ENCODE results near the gene MYPOP. TPM values are rescaled to one million over a fixed set of nuclear protein-coding genes. Genes with fewer than 3 reads are reported as not detected.

MYPOP gene
- total RNA-seq, 6 experiments from 2014 or later = 10.2 to 11.2 (median 10.5) TPM

DNA sequence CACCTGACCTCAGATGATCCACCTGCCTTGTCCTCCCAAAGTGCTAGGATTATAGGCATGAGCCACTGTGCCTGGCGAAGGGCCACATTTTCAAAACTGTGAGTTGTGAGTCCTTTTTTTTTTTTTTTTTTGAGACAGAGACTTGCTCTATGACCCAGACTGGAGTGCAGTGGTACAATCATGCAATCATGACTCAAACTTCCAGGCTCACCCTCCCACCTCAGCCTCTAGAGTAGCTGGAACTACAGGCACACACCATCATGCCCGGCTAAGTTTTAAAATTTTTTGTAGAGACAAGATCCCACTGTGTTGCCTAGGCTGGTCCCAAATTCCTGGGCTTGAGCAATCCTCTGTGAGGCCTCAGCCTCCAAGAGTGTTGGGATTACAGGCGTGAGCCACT lies 3.8 kb upstream of the MYPOP start:
- Mint-ChIP-seq H3K4me1 (ENCODE audit: low read depth) (peaks cover 14% of the 10 kb centered on the region), H3K27ac (no peak overlapping the region), H3K27me3 (ENCODE audit: insufficient read depth) (peaks cover 10% of the 10 kb centered on the region), H3K4me3 (no peak overlapping the region), H3K36me3 (ENCODE audit: low read depth) (no peaks in the 10 kb centered on the region), H3K9me3 (no peaks in the 10 kb centered on the region)
- TF ChIP-seq, protein P1, sequence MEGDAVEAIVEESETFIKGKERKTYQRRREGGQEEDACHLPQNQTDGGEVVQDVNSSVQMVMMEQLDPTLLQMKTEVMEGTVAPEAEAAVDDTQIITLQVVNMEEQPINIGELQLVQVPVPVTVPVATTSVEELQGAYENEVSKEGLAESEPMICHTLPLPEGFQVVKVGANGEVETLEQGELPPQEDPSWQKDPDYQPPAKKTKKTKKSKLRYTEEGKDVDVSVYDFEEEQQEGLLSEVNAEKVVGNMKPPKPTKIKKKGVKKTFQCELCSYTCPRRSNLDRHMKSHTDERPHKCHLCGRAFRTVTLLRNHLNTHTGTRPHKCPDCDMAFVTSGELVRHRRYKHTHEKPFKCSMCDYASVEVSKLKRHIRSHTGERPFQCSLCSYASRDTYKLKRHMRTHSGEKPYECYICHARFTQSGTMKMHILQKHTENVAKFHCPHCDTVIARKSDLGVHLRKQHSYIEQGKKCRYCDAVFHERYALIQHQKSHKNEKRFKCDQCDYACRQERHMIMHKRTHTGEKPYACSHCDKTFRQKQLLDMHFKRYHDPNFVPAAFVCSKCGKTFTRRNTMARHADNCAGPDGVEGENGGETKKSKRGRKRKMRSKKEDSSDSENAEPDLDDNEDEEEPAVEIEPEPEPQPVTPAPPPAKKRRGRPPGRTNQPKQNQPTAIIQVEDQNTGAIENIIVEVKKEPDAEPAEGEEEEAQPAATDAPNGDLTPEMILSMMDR (IDR thresholded peaks at IDR 0.05) = no peak
- DNase-seq = peak; percentile 41

DNA sequence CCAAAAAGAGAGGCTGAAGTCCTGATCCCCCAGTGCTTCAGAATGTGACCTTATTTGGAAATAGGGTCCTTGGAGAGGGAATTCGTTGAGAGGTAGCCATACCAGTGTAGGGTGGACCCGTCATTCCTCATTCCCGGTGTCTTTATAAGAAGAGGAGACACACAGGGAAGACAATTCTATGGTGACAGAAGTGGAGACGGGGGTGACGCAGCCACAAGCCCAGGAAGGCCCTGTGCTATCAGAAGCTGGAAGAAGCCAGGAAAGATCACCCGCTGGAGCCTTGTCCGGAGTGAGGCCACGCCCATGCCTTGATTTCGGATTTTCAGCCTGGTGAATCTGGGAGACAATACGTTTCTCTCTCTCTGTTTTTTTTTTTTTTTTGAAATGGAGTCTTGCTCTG lies 2.6 kb upstream of the MYPOP start:
- H3K9me3 Mint-ChIP-seq = no peaks in the 10 kb centered on the region
- H3K27ac Mint-ChIP-seq = no peak overlapping the region
- H3K36me3 Mint-ChIP-seq (ENCODE audit: low read depth) = peaks cover 8% of the 10 kb centered on the region
- H3K27me3 Mint-ChIP-seq (ENCODE audit: insufficient read depth) = peaks cover 1% of the 10 kb centered on the region
- DNase-seq = no peak
- H3K4me1 Mint-ChIP-seq (ENCODE audit: low read depth) = peaks cover 23% of the 10 kb centered on the region
- H3K4me3 Mint-ChIP-seq = no peak overlapping the region
- TF ChIP-seq, protein P1 (IDR thresholded peaks at IDR 0.05) = no peak

DNA sequence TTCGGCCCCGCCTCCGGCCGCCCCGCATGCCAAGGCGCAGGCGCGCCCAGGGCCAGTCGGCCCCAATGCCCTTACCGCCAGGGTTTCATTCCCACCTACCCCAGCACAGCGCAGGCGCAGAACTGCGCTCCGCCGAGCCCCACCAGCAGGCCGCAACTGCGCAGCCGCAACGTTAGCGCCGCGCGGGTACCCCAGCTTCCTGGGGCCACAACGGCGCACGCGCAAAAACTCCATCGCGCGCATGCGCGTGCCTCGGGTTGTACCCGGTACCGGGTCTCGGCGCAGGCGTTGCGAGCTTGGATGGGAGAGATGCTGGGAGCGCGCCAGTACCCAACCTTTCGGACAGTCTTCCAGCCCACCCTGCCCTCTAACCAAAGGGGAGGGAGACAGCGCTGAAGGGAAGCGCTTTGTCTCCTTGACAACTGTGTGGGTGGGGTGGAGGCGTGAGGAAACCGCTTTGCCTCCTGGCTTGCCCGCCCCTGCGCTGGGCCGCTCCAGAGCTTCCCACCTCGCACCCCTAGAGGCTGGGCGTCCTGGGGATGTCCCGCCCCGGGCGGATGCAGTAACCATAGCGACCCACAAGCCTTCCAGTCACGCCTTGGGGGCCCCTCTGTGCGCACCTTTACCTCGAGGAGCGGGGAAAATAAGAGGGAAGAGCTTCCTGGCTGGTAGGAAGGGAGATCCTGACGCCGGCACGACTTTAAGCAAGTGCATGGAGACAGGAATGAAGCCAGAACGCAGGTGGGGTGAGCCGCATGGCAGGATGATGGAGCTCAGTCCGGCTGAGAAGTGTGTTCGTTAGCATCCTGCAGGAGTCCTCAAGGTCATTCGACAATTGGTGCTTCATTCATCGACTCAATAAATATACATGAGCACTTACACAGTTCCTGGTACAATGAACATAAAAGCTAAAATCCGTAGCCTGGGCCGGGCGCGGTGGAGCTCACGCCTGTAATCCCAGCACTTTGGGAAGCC lies 525 bp upstream of the MYPOP start:
- peak overlapping the region; percentile 65 for H3K27ac Mint-ChIP-seq
- H3K27me3 Mint-ChIP-seq (ENCODE audit: insufficient read depth) = peaks cover 1% of the 10 kb centered on the region
- H3K36me3 Mint-ChIP-seq (ENCODE audit: low read depth) = peaks cover 12% of the 10 kb centered on the region
- TF ChIP-seq, protein P1 (IDR thresholded peaks at IDR 0.05) = no peak
- peaks cover 17% of the 10 kb centered on the region for H3K4me1 Mint-ChIP-seq (ENCODE audit: low read depth)
- H3K4me3 Mint-ChIP-seq = peak overlapping the region; percentile 98
- H3K9me3 Mint-ChIP-seq = no peaks in the 10 kb centered on the region
- peak; percentile 95 for DNase-seq

DNA sequence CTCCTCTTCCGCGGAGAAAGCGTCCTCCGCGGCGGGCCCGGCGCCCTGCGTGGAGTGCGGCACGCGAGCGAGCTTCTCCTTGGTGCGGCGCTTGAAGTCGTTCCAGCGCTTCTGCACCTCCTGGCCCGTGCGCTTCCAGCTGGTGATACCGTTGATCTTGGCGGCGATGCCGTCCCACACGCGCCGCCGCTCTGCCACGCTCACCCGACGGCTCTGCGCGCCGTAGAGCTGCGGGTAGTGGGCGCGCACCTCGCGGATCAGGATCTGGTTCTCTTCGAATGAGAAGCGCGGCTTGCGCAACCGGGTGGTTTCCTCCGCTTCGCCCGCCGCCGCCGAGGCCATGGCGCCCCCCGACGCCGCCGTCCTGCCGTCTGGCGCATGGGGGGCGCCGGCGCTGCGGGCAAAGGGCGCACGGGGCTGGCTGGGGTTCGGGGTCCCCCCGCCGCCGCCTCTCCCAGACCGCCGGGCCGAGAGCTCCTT lies 941 bp downstream of the MYPOP start:
- Mint-ChIP-seq H3K4me3 (peak overlapping the region; percentile 98), H3K27ac (no peak overlapping the region), H3K9me3 (no peaks in the 10 kb centered on the region), H3K4me1 (ENCODE audit: low read depth) (peaks cover 15% of the 10 kb centered on the region), H3K27me3 (ENCODE audit: insufficient read depth) (peaks cover 1% of the 10 kb centered on the region; the same call in 1 of the 2 replicates), H3K36me3 (ENCODE audit: low read depth) (peaks cover 12% of the 10 kb centered on the region)
- DNase-seq = no peak
- TF ChIP-seq, protein P1 (IDR thresholded peaks at IDR 0.05) = no peak

DNA sequence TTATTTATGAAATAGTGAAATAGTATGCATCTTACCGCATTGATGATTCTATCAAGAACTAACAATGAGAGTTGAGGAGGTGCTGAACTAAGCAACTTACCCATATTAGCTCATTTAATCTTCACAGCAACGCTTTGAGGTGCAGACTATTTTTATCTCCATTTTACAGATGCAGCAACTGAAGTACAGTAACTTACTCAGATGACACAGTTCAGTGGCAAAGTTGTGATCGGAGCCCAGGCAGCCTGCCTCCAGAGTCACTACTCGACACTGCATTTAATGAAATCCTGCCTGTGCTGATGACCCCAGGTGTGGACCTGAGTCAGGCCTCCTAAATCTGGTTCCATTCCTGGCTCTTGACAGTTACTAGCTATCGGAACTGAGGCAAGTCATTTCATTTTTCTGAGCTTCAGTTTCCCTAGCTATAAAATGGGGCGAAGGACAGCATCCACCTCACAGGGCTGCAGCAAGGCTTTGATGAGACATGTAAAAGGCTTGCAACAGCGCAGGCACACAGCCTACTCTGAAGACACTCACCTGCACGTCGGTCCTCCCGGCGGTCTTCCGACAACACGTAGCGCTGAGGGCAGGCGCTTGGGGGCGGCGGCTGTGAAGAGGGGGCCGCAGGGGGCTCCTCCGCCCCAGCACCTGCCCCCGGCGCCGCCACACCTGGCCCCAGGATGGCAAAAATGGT lies 1.5 kb downstream of the MYPOP start:
- Mint-ChIP-seq H3K4me3 (peak overlapping the region; percentile 59), H3K27me3 (ENCODE audit: insufficient read depth) (peaks cover 1% of the 10 kb centered on the region; the same call in 1 of the 2 replicates), H3K27ac (no peak overlapping the region), H3K9me3 (no peaks in the 10 kb centered on the region), H3K36me3 (ENCODE audit: low read depth) (peaks cover 12% of the 10 kb centered on the region), H3K4me1 (ENCODE audit: low read depth) (peaks cover 9% of the 10 kb centered on the region; the same call in 1 of the 2 replicates)
- DNase-seq = no peak
- TF ChIP-seq, protein P1 (IDR thresholded peaks at IDR 0.05) = no peak
